Inflammatory macrophage treated with lipopolysaccharide for 1 hour (primary cell): ENCODE measurements around the gene INPP5A.
"Not testable (repeated sequence)": the region's sequence is repeated elsewhere in the genome, so short reads cannot be mapped to it uniquely, and the experiment has no call there.

Source experiments
- DNase-seq, 2 donors: peaks; one replicate each; pipeline ENCODE4 v3.0.0-alpha.2; 2020 to 2022

INPP5A gene

DNA sequence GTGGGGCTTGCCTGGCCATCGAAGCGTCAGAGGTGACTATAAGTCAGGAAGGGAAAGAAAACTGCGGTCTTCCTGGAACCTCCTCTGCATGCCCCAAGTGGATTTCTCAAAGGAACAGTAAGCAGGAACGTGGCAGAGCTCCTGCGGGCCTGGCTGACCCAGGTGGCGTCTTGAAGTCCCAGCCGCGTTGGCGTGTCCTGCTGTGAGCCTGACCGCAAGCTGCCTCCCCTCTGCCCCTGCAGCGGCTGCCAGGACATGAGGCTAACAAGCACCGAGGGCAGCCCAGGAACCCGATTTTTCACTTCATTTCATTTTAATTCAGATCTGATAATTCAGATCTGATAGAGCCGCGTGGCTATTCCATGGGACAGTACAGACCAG is 193.0 kb downstream of the INPP5A start:
- no peak for DNase-seq

DNA sequence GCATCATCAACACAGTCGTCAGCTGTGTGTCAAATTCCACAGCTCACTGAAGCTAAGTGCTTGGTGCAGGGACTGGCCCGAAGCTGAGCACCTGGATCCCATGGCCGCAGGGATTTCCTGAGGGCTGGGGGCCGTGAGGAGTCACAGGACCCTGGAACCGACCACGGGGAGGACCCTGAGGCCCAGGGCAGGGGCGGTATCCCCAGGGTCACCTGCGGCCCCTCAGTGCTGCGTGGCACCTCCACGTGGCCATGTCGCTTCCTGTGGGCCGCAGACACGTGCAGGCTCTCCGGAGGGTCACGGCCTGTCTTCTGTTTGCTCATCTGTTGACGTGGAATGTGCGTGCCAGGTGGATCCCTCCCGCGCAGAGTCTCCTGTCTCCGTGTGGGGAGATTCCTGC is 194.9 kb downstream of the INPP5A start:
- DNase-seq, result no peak

DNA sequence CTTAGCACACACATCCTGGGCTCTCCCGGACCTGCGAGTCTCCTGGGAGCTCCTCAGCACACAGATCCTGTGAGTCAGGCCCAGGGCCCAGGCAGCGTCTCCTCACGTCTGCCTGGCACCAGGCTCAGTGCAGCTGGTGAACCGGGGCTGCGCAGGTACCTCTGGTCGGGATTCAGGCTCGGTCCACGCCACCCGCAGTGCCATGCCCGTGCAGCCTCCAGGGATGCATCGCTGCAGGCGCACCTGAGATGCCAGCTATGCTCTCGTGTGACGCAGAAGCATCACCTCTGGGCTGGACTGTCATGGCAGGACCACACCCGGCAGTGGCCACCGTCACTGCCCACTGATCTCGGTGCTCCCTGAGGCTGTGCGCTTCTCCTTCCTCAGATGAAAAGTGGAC is 196.3 kb downstream of the INPP5A start:
- DNase-seq, result no peak

DNA sequence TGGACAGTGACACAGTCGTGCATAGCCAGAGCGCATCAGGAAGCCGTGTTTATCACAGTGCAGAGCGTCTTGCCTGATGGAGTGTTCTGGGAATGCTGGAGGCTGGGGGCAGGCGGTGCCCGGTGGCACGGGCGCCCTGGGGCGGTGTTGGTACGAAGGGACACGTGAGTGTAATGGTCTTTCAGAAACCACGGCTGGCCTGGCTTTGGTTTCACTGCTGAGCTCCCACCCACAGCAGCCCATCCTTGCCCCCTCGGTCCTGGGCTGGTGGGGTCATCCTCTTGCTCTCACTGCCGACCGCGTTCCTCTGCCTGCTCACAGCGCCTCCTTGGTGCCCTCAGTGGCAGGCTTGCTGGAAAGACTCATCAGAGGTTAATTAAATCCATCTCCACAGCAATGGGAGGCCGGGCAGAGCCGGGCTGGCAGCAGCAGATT is 197.8 kb downstream of the INPP5A start:
- DNase-seq, result no peak

DNA sequence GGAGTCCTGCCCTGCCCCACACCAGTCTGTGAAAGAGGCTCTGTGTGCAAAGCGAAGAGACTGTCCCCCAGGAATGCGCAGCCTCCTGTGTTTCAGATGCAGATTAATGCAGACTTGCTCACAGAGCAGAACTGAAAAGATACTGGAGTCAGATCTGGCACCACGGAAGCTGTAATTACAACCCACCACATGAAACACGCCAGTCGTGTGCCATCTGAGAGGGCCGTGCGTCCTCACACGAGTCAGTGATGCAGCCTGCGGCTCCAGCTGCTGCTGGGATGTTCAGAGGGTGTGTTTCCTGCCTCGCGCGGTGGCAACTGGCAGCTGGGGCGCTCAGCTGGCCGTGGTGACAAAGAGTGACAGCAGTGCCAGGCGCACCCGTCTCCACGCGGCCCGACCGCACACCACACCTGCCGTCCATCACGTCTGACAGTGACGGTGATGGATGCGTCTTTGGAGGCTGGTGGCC is 198.4 kb downstream of the INPP5A start:
- no peak for DNase-seq

DNA sequence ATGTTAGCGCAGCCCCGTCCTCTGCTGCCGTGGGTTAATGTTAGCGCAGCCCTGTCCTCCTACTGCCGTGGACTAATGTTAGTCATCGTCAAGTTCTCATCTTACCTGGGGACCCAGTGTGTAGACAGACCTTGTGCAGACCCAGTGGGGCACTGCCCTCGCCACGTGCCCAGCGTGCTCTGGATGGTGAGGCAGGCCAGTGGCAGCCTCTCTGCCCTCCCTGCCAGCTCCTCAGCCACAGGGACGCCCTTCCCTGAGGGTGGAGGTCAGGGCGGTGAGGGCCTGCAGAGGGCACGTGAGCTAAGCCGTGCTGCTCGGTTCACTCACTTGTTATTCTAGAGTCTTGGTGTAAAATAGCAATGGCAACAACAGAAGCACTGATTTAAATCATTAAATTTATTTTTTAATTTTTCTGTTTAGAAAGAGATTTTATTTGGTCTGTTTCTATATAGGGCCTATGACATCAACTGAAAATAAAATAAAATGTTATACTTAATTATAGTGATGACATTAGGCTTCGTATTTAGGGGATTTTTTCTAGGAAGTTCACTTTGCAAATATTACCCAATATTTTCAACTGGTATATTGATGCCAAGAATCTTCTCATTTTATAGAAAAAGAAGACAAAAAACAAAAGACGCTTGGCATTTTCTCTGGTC is 199.9 kb downstream of the INPP5A start:
- DNase-seq, result no peak

DNA sequence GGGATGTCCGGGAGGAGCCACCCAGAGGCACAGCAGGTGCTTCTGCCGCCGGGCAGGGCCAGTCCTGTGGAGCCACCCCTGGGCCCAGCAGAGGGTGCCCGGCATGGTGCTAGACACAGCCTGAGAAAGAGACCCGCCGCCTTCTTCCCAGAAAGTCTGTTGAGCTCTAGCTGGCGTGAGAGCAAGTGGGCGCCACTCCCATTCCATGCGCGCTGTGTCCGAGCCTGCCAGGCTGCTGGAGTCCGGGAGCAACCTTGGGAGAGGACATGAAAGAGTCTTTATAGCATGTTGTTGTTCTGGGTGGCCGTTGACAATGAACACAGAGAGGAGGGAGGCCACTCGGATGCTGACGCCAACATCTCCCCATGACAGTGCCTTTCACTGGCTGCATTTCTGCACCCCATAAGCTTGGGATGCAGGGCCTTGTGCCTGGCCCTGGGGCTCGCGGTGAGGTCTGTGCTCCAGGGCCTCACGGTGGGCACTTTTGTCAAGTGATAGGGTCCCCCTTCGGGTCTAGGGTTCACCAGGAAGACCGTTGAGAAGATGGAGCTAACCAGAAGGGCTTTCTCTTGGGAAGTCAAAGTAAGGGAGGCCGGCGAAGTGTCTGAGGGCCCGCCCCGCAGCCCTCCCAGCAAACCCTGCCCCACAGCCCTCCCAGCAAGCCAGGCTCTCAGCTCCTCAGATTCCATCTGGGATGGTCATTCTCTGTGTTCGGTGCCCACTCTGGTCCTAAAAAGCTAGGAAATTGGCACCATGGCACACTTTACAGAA is 201.1 kb downstream of the INPP5A start:
- no peak for DNase-seq

DNA sequence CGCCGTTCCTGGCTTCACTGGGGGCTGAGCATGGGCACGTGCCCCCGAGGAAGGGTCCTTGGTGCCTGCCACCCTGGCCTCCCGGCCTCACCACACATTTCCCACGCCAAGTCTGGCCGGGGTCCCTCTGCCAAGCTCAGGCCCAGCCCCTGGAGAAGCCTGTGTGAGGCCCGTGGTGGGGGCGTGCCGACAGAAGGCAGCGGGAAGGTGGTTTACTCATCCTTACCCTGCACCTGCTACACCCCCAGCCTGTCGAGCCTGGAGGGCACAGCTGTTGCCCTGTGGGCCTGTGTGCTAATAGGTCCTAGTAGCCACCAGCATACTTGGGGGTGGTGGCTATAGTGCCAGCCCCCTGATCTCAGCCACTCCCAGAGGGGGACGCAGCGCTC is 201.6 kb downstream of the INPP5A start:
- DNase-seq, result no peak

DNA sequence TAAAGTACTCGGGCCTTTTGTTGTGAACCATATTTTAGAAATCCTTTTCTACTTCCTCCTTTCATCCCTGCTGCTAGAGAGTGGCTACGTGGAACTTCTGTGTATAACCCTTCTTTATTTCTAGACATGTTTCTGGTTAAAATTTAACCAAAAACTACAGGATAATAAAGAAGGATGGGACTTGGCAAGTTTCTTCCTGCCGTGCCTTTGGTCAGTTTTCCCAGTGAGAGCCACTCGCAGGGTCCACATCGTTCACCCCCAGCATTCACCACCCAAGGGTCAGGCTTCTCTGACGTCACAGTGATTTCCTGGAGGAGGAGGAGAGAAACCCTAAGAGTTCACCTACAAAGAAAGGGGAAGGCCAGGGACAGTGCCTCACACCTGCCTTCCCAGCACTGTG is 203.0 kb downstream of the INPP5A start:
- DNase-seq, result no peak

DNA sequence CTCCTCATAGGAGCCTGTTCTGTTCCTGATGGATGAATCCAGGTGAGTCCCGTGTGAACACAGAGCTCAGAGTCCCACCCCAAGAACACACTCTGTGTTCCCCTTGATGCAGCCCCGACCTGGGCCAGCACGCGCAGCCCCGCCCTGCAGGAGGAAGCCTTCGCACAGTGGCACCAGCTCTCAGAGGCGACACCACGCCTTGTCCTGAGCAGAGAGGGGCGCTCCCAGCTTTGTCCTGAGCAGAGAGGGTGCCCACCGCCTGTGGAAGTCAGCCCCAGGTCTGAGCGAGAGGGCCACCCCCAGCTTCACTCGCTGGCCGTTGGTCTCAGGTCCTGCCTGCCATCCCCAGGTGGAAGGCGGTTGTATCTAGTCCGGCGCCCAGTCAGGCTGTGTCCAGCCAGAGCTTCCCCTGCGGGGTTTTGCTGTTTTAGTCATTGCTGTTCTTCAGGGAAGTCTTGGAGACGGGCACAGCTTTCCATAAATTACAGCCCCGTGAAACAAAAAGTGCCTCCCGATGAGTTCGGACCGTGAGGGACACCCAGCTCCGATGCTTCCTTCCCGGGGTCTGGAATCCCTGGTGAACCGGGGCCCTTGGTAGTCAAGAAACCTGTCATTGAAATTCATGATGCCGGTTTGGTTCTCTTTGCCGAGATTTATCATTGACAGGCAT is 204.7 kb downstream of the INPP5A start:
- DNase-seq, result no peak

DNA sequence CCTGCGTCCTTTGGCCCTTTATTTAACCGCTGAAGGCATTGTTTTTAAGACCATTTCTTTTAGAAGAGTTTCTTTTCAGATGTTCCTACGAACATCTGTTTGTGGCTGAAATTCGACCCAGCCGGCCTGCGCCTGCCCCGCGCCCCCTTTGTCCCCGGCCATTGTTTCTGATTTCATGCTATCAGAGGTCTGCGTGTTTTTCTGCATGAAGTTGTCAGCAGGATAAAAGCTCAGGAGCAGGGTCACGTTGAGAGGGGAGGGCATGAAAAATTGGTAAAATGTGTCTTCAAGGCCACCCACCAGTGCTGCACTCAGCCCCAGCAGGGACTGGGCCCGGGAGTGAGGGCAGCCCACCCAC is 205.2 kb downstream of the INPP5A start:
- no peak for DNase-seq

DNA sequence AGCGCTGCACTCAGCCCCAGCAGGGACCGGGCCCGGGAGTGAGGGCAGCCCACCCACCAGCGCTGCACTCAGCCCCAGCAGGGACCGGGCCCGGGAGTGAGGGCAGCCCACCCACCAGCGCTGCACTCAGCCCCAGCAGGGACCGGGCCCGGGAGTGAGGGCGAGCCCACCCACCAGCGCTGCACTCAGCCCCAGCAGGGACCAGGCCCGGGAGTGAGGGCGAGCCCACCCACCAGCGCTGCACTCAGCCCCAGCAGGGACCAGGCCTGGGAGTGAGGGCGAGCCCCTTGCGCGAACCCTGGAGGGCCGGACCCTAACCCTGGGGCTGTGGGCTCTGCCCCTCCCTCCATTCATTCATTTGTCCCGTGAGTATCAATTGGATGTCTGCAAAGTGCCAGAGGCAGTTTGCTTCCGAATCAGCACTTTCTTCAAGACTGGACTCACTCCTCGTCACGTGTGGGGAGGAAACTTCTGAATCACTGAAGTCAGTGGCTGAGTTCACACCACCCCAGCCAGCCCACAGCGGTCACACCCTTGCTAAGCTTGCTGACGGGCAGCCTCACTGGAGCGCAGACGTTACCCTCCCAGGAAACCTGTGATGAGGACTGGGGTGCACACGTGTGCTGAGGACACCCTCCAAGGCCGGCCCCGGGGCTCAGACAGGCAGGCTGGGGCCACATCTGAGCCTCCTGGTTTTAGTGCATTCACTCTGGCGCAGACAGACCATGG is 205.8 kb downstream of the INPP5A start:
- DNase-seq, result not testable (repeated sequence)

DNA sequence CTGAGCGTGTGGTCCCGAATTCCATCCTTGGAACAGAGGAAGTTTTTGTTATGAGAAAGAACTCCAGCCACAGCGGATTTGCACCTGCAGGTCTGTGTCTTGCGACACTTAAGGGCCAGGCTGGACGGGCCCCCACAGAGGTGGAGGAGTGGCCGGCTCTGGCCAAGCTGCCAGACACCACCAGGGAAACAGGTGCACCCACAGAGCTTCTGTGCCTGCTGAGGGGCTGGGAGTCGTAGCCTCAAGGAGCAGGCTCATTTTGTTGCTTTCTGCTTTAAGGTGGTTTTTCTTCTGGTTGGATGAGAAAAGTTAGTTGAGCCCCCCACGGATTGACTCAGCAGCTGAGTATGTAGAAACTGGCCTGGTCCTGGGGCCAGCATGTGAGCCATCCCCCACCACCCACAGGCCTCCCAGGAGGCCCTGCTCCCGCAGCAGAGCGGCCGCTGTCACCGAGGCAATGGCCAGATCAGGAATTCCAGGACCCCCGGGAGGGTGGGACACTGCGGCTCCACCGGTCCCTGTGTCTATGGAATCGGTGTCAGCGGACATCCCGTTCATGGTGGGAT is 206.4 kb downstream of the INPP5A start:
- DNase-seq, result no peak

DNA sequence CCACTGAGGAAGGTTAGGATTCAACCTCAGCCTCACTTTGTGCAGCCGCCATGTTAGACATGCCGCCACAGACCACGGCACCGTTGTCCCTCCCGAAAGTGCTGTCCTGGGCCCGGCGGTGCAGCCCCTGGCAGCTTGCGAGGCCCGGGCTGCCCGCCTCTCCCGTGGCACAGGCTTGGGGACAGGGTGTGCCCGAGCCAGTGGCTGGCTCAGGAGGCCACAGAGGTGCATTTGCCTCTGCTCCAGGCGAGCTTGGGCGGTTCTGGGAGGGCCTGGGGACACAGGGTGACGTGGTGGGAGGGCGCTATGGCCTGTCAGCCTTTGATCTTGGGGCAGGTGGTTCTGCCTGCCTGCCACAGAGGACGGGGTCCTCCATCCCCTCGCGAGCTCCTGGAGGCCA is 207.3 kb downstream of the INPP5A start:
- DNase-seq, result no peak

DNA sequence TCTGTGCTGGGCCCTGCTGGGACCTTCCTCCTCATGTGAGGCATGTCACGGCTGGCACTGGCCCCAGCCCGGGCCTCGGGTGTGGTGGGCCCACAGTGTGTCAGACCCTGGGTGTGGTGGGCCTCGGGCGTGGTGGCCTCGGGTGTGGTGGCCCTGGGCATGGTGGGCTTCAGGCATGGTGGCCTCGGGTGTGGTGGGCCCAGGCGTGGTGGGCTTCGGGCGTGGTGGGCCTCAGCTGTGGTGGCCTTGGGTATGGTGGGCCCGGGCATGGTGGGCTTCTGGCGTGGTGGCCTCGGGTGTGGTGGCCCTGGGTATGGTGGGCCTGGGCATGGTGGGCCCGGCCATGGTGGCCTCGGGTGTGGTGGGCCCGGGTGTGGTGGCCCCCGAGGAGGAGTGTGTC is 207.9 kb downstream of the INPP5A start:
- DNase-seq, result no peak

DNA sequence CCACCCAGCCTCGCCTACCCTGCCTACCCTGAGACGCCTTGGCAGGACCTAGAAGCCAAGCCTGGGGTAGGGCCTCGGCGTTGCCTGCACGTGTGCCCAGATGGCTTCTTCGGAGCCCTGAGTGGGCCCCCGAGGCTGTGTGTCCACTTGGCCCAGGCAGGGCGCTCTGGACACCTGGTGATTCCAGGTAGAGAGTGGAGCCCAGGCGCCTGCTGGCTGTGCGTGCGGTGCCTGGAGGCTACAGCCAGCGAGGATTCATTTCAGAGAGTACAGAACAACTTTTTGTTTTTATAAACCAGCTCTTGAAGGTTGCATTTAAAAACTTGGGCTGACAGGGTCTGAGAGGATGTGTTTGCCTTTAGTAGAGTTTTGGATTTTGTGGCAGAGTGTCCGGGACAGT is 208.4 kb downstream of the INPP5A start:
- no peak for DNase-seq

DNA sequence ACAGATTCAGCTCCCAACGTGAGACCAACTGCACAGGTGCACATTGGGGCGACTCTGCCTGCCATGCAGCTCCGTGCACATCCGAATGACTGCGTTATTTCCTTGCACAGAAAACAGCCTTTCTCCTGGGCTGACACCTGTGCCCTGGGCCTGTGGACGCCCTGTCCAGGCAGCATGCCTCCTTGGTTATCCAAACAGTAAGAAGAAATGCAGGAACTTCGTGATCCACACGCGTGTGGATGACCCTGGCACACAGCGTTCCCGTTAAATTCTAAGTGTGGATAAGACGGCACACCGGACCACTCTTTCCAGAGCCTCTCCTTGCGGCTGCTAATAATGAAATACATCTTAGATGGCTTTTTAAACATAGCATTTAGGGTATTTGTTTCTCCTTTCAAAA is 208.8 kb downstream of the INPP5A start:
- DNase-seq, result no peak

DNA sequence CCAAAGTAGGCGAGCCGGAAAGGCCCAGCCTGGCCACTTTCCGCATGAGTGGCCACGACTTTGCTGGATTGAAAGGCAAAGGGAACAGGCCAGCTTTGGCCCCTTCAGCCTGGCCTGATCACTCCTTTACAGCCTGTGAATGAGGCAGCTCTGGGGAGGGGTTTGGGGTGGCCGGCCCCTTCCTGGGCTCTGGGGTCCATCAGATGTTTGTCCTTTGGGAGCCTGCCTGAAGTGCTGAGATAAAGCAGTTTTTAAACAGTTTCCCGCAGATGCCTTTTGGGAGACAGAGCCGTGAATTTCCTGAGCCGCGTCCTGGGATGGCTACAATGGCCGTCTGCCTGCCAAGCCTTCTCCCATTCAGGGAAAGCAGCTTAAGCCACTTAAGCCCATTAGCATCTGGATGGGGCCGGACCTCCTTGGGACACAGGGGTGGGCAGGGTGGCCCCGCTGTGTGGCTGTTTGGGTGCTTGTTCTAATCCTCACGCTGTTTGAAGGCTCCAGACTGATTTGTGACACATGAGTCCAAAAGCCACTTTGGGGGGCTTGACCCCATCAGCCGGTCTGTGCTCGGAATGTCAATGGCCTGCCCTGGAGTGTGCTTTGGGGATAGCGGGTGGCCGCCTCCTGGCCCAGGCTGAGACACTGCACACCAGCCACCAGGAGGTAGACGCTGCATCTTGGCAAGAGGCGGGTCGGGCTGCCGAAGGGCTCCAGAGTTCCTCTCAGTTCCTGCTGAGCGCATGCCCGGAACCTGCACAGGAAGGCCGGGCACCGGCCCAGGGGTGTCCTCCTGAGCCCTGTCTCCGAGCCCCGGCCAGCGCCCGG is 209.4 kb downstream of the INPP5A start:
- DNase-seq, result no peak

DNA sequence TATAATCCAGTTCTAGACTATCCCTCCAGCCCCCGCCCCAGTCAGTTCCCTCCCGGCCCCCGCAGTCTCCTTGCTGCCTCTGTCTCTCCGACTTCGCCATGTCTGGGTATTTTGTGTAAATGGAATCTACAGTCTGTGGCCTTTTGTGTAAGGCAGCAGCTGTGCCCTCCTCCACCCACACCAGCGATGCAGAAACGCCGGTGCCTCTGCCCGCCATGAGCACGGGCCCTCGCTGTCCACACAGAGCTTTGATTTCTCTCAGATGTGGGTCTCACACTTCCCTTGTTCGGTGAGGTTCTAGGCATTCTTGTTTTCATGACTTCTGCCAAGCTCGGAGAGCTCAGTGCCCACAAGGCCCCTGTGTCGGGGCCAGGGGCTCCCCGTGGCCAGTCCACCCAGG is 210.5 kb downstream of the INPP5A start:
- no peak for DNase-seq

DNA sequence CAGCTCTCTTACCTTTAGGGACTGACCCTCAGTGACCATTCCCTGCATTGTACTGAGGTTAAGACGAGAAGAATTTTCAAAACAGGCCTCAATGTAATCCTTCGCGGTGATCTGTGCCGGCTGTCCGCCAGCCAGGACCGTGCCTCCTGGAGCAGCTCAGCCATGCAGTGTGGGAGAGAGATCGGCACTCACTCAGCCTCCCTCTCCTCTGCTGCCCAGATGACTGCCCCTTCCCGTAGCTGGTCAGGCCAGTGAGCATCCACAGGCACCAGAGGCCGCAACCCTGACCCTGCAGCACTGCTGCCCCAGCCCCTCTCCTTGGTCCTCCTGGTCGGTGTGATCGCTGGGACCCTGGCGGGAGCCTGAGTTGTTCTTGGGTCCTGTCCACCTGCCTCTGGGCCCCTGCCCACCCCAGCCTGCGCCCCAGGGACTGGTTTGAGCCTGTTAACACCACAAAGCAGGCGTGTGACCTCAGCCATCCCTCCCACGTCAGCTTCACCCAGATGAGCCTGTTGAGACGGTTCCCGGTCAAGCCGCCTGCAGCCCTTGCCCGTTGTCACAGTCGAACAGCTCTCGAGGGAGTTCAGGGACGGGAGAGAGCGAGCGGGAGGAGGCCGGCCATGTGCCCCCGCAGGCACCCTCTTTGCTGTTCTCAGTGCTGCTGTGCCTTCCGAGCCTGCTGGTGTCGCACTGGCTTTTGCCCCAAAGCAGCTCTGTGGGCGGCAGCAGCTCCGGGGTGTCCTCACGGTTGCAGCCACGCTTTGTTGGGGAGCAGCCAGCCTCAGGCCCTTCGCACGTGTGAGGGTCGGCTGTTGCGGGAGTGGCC is 211.2 kb downstream of the INPP5A start:
- no peak for DNase-seq

DNA sequence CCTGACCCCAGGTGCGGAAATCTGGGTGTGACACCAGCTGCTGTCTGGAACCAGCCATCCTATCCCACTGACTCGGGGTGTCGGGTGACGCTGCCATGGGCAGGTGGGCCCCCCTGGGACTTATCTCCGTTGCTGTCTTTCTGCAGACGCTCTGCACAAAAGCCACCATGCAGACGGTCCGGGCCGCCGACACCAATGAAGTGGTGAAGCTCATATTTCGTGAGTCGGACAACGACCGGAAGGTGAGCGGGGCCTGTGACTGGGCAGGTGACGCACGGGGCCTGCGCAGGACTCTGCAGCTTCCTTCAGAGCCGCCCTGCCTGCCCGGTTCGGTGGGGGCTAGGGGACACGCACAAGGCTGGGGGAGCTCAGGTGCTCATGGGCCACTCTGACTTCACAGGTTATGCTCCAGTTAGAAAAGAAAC is 211.8 kb downstream of the INPP5A start:
- no peak for DNase-seq
